ENCODE data around the gene KAT14.
"Not testable (repeated sequence)": the region's sequence is repeated elsewhere in the genome, so short reads cannot be mapped to it uniquely, and the experiment has no call there.

KAT14 gene

GRCh38 chr20:18156045-18156444 is 18.4 kb downstream of the KAT14 start:
- DNase-seq, result no peak

- DNase-seq, result no peak
These were observed 26.7 kb downstream of the KAT14 start for GRCh38 chr20:18164356-18164755.

- DNase-seq, result no peak
These were observed 27.9 kb downstream of the KAT14 start for GRCh38 chr20:18165553-18165952.

GRCh38 chr20:18166241-18166881 is 28.7 kb downstream of the KAT14 start:
- DNase-seq, result no peak

GRCh38 chr20:18166950-18167349 is 29.3 kb downstream of the KAT14 start:
- no peak for DNase-seq

- no peak for DNase-seq
These were observed 34.7 kb downstream of the KAT14 start for GRCh38 chr20:18172379-18172778.

- DNase-seq, result no peak
These were observed 37.4 kb downstream of the KAT14 start for GRCh38 chr20:18174906-18175683.

GRCh38 chr20:18176318-18176785 is 38.7 kb downstream of the KAT14 start:
- DNase-seq, result no peak

- DNase-seq, result not testable (repeated sequence)
These were observed 42.7 kb downstream of the KAT14 start for GRCh38 chr20:18180366-18180765.

GRCh38 chr20:18180815-18181214 is 43.2 kb downstream of the KAT14 start:
- no peak for DNase-seq

- DNase-seq, result no peak
These were observed 49.4 kb downstream of the KAT14 start for GRCh38 chr20:18187020-18187419.

GRCh38 chr20:18188434-18188833 is 50.8 kb downstream of the KAT14 start:
- DNase-seq, result no peak

- no peak for DNase-seq
These were observed 52.9 kb downstream of the KAT14 start for GRCh38 chr20:18190338-18191233.

GRCh38 chr20:18191306-18191705 is 53.6 kb downstream of the KAT14 start:
- no peak for DNase-seq

GRCh38 chr20:18194461-18194860 is 56.8 kb downstream of the KAT14 start:
- not testable (repeated sequence) for DNase-seq

GRCh38 chr20:18195931-18196330 is 58.3 kb downstream of the KAT14 start:
- DNase-seq, result no peak

GRCh38 chr20:18197382-18198070 is 59.9 kb downstream of the KAT14 start:
- DNase-seq, result no peak

GRCh38 chr20:18202966-18203365 is 65.3 kb downstream of the KAT14 start:
- no peak for DNase-seq

- not testable (repeated sequence) for DNase-seq
These were observed 66.0 kb downstream of the KAT14 start for GRCh38 chr20:18203700-18204099.

GRCh38 chr20:18213002-18213401 is 75.3 kb downstream of the KAT14 start:
- DNase-seq, result no peak

- no peak for DNase-seq
These were observed 77.9 kb downstream of the KAT14 start for GRCh38 chr20:18215566-18215965.

- no peak for DNase-seq
These were observed 80.6 kb downstream of the KAT14 start for GRCh38 chr20:18218280-18218679.

- DNase-seq, result no peak
These were observed 85.7 kb downstream of the KAT14 start for GRCh38 chr20:18223409-18223808.
